Keratinocyte (primary cell): ENCODE data around the gene ITGA11. TPM values are rescaled to one million over a fixed set of nuclear protein-coding genes. Genes with fewer than 3 reads are reported as not detected.

Experiments used
- DNase-seq: peaks from one replicate; pipeline ENCODE4 v3.0.0-alpha.2; 2011; ENCODE audit warnings: low read depth, missing footprints, low spot score
- FAIRE-seq: peaks from 2 replicates; lab custom pipeline; 2011; peaks lifted over from hg19 to GRCh38; lab: Jason Lieb, UNC
- H2AFZ ChIP-seq: 2 replicates; pipeline ENCODE4 v1.6.0; 2012; ENCODE audit warnings: low read length, control low read depth, inconsistent platforms; ENCODE audit not compliant: control insufficient read depth
- H3K27ac ChIP-seq: 2 replicates; pipeline ENCODE4 v1.5.1; 2011; ENCODE audit warnings: low read length; ENCODE audit not compliant: control insufficient read depth, insufficient read depth
- H3K27me3 ChIP-seq: 3 replicates; pipeline ENCODE4 v1.6.0; 2011; ENCODE audit warnings: low read length; ENCODE audit not compliant: control insufficient read depth, insufficient read depth; ENCODE audit errors: extremely low read depth
- H3K36me3 ChIP-seq, 2 experiments: 2 replicates in 1 of 2; 3 replicates in 1 of 2; pipeline ENCODE4 v1.5.1; 2011; ENCODE audit warnings: low read length in 2 of 2, mild to moderate bottlenecking in 1 of 2; ENCODE audit not compliant: control insufficient read depth in 2 of 2, insufficient read depth in 2 of 2; ENCODE audit errors: extremely low read depth in 1 of 2
- H3K4me1 ChIP-seq: 3 replicates; pipeline ENCODE4 v1.5.1; 2011; ENCODE audit warnings: low read length; ENCODE audit not compliant: control insufficient read depth, insufficient read depth; ENCODE audit errors: extremely low read depth
- H3K4me2 ChIP-seq: 3 replicates; pipeline ENCODE4 v1.6.0; 2011; ENCODE audit warnings: low read depth, low read length; ENCODE audit not compliant: control insufficient read depth, insufficient read depth; ENCODE audit errors: extremely low read depth
- H3K4me3 ChIP-seq, 3 experiments: fragments of 200-600 bp in 1 of 3; sonication (generic) in 1 of 3; 2 replicates in 2 of 3; 3 replicates in 1 of 3; pipeline ENCODE4 v1.5.1; 2011 to 2016; ENCODE audit warnings: low read length in 3 of 3, mild to moderate bottlenecking in 3 of 3, control low read depth in 2 of 3, inconsistent platforms in 1 of 3, low read depth in 1 of 3, mixed read lengths in 1 of 3, mixed run types in 1 of 3, moderate library complexity in 1 of 3; ENCODE audit not compliant: control insufficient read depth in 2 of 3, insufficient read depth in 2 of 3; ENCODE audit errors: extremely low read depth in 1 of 3
- H3K79me2 ChIP-seq: 2 replicates; pipeline ENCODE4 v1.6.0; 2012; ENCODE audit warnings: low read length; ENCODE audit not compliant: control insufficient read depth, insufficient read depth
- H3K9ac ChIP-seq: 3 replicates; pipeline ENCODE4 v1.6.0; 2011; ENCODE audit warnings: low read length; ENCODE audit not compliant: control insufficient read depth, insufficient read depth; ENCODE audit errors: extremely low read depth
- H3K9me1 ChIP-seq: 3 replicates; pipeline ENCODE4 v1.6.0; 2011; ENCODE audit warnings: low read length; ENCODE audit not compliant: control insufficient read depth, insufficient read depth; ENCODE audit errors: extremely low read depth
- H3K9me3 ChIP-seq: 2 replicates; pipeline ENCODE4 v1.5.1; 2012; ENCODE audit warnings: low read depth, low read length; ENCODE audit not compliant: control insufficient read depth
- H4K20me1 ChIP-seq: 3 replicates; pipeline ENCODE4 v1.6.0; 2011; ENCODE audit warnings: low read length; ENCODE audit not compliant: control insufficient read depth, insufficient read depth; ENCODE audit errors: extremely low read depth
- CTCF ChIP-seq, 3 experiments: IDR thresholded peaks in 1 of 3; conservative IDR thresholded peaks in 1 of 3; optimal IDR thresholded peaks in 1 of 3; 2 replicates in 2 of 3; 3 replicates in 1 of 3; pipeline versions ENCODE3 to v1.5.1; 2011; ENCODE audit warnings: low read length in 3 of 3, mild to moderate bottlenecking in 3 of 3, moderate library complexity in 2 of 3, control low read depth in 1 of 3, inconsistent platforms in 1 of 3; ENCODE audit not compliant: insufficient read depth in 2 of 3; ENCODE audit errors: extremely low read depth in 1 of 3
- EZH2 ChIP-seq: IDR thresholded peaks from one replicate; pipeline ENCODE4 v1.6.1; 2012; ENCODE audit warnings: inconsistent platforms, mild to moderate bottlenecking, low read length, moderate library complexity
- dilution Hi-C: fragments of 300-500 bp; cut with MboI; formaldehyde crosslinking; loops from one replicate; pipeline ENCODE4 v1.7.0; 2020; ENCODE audit warnings: low sequenced_read_pairs; ENCODE audit not compliant: extremely low pct_ligation_motif_present
- polyA plus RNA-seq, 5 experiments: library from polyadenylated mRNA; depleted of rRNA in 3 of 5; stranded (reverse) in 3 of 5; stranded (forward) in 1 of 5; unstranded in 1 of 5; fragments of >200 nt; gene quantifications; 1 replicate in 1 of 5; 2 replicates in 3 of 5; 3 replicates in 1 of 5; pipeline versions ENCODE4 v1.2.1 to v1.2.3, GENCODE V29; 2011 to 2012; ENCODE audit warnings: missing spikeins in 2 of 5, low read depth in 1 of 5, low replicate concordance in 1 of 5

ITGA11 gene
- polyA plus RNA-seq, 1 donor (not counting 4 experiments of a cell fraction or from before 2014, with no cell fraction given), result not detected

- TF ChIP-seq EZH2, result no peak
- TF ChIP-seq CTCF (optimal IDR thresholded peaks at IDR 0.05 in 1 of 3, IDR thresholded peaks at IDR 0.05 in 1 of 3, conservative IDR thresholded peaks at IDR 0.05 in 1 of 3; ENCODE audit: extremely low read depth in 1 of 3, insufficient read depth in 2 of 3, low read length in 3 of 3), result no peak
- dilution Hi-C loops, result no loop called here
- Histone ChIP-seq H3K9me3 (no peaks in the 10 kb centered on the region), H3K4me3 (no peak overlapping the region), H4K20me1 (no peaks in the 10 kb centered on the region), H3K79me2 (no peaks in the 10 kb centered on the region), H2AFZ (no peak overlapping the region), H3K36me3 (no peaks in the 10 kb centered on the region), H3K27me3 (peaks cover 18% of the 10 kb centered on the region), H3K9me1 (no peaks in the 10 kb centered on the region), H3K9ac (no peak overlapping the region), H3K4me1 (no peaks in the 10 kb centered on the region), H3K4me2 (no peak overlapping the region), H3K27ac (no peak overlapping the region)
- FAIRE-seq (no peak), DNase-seq (no peak)
These were observed 24.6 kb downstream of the ITGA11 start for GRCh38 chr15:68407141-68407885.

GRCh38 chr15:68405378-68406250, 26.3 kb downstream of the ITGA11 start:
- Histone ChIP-seq H3K9me3 (no peaks in the 10 kb centered on the region), H3K27ac (no peak overlapping the region), H3K9me1 (no peaks in the 10 kb centered on the region), H3K27me3 (peaks cover 15% of the 10 kb centered on the region), H3K4me3 (no peak overlapping the region), H3K4me2 (no peak overlapping the region), H3K36me3 (no peaks in the 10 kb centered on the region), H3K79me2 (no peaks in the 10 kb centered on the region), H4K20me1 (no peaks in the 10 kb centered on the region), H3K9ac (no peak overlapping the region), H3K4me1 (no peaks in the 10 kb centered on the region), H2AFZ (no peak overlapping the region)
- dilution Hi-C loops, result no loop called here
- FAIRE-seq, result no peak
- no peak for TF ChIP-seq CTCF (optimal IDR thresholded peaks at IDR 0.05 in 1 of 3, IDR thresholded peaks at IDR 0.05 in 1 of 3, conservative IDR thresholded peaks at IDR 0.05 in 1 of 3; ENCODE audit: extremely low read depth in 1 of 3, insufficient read depth in 2 of 3, low read length in 3 of 3)
- TF ChIP-seq EZH2, result no peak
- DNase-seq, result no peak
